MCF 10A (cell line): ENCODE results near the gene HDAC5. TPM values are rescaled to one million over a fixed set of nuclear protein-coding genes. Genes with fewer than 3 reads are reported as not detected.

ENCODE experiments used
- BruUV-seq: library from RNA; stranded (reverse); fragments of 400-500 nt; replicated peaks from 2 replicates; lab custom pipeline; 2021; lab: Mats Ljungman, UMichigan
- CTCF ChIA-PET: fragments of 300-600 bp; sonication (Branson Sonifier 250); formaldehyde crosslinking; extraction: SDS; loops from one replicate; lab custom pipeline; 2021; ENCODE audit warnings: antibody characterized with exemption, inconsistent platforms; lab: Yijun Ruan, JAX
- POLR2A ChIA-PET: fragments of 300-600, 350-650 bp; sonication (Branson Sonifier 250); formaldehyde crosslinking; extraction: SDS; loops from one replicate; lab custom pipeline; 2020; ENCODE audit warnings: antibody characterized with exemption, inconsistent platforms; lab: Yijun Ruan, JAX
- DNase-seq: peaks from one replicate; pipeline ENCODE4 v3.0.0-alpha.2; 2018; ENCODE audit not compliant: unreplicated experiment
- H3K27ac Mint-ChIP-seq: one replicate; pipeline ENCODE4 v1.8.0; 2022; ENCODE audit warnings: mild to moderate bottlenecking, low read depth, mixed read lengths; ENCODE audit not compliant: unreplicated experiment
- H3K27me3 Mint-ChIP-seq: one replicate; pipeline ENCODE4 v1.8.0; 2022; ENCODE audit warnings: mixed read lengths; ENCODE audit not compliant: insufficient read depth, unreplicated experiment
- H3K36me3 Mint-ChIP-seq: one replicate; pipeline ENCODE4 v1.8.0; 2022; ENCODE audit warnings: mild to moderate bottlenecking, moderate library complexity, mixed read lengths; ENCODE audit not compliant: insufficient read depth, unreplicated experiment
- H3K4me1 Mint-ChIP-seq: one replicate; pipeline ENCODE4 v1.8.0; 2022; ENCODE audit warnings: mixed read lengths; ENCODE audit not compliant: insufficient read depth, unreplicated experiment
- H3K4me3 Mint-ChIP-seq: one replicate; pipeline ENCODE4 v1.8.0; 2022; ENCODE audit warnings: mild to moderate bottlenecking, moderate library complexity, mixed read lengths; ENCODE audit not compliant: unreplicated experiment
- H3K9me3 Mint-ChIP-seq: one replicate; pipeline ENCODE4 v1.8.0; 2022; ENCODE audit warnings: mixed read lengths; ENCODE audit not compliant: unreplicated experiment
- intact Hi-C: fragments of 100-400 bp; cut with micrococcal nuclease; formaldehyde crosslinking; loops from 2 replicates; pipeline ENCODE4 v1.14.1; 2022
- total RNA-seq: library from RNA; stranded (reverse); gene quantifications from 2 replicates; pipeline ENCODE4 v1.2.3, GENCODE V29; 2022
- TF ChIP-seq, protein P1 (sequence below): fragments of 200-600 bp; IDR thresholded peaks from one replicate; pipeline ENCODE4 v1.8.0; 2022; ENCODE audit warnings: antibody characterized with exemption, mild to moderate bottlenecking; ENCODE audit not compliant: unreplicated experiment

Gene HDAC5
- total RNA-seq, 1 experiment from 2014 or later, result 12.1 TPM

DNA sequence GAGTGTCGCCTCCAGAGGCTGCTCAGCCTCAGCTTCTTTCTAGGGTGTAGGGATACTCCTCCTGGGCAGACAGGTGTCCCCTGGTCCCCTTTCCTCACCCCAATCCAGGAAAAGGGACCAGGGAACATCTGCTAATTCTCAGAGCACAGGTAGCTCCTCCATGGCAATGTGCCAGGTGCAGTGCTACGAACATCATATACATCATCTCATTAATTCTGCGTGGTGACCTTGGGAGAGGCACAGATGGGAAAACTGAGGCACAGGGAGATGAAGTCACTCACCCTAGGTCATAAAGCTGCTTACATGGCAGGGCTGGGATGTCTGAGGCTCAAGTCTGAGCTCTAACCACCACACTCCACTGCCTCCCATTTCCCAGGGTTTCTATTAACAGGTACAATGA is 11.7 kb downstream of the HDAC5 start:
- Mint-ChIP-seq H3K36me3 (peaks cover 20% of the 10 kb centered on the region), H3K9me3 (no peaks in the 10 kb centered on the region), H3K4me3 (no peak overlapping the region), H3K27ac (no peak overlapping the region), H3K27me3 (no peaks in the 10 kb centered on the region), H3K4me1 (peaks cover 11% of the 10 kb centered on the region)
- CTCF ChIA-PET, result interaction anchor here (0.9 to 1.4 kb wide), 2 partner anchors 57 to 168 kb away, joined by 3 to 5 read pairs; no protein-coding TSS in a partner anchor
- no TSS peak for BruUV-seq
- no peak for DNase-seq
- POLR2A ChIA-PET, result interaction anchor here (1.0 to 1.6 kb wide), 3 partner anchors 11 to 45 kb away, joined by 3 to 10 read pairs (median 4); partner anchors contain the start of genes HDAC5 and LSM12
- intact Hi-C loops, result no loop called here
- TF ChIP-seq, protein P1, sequence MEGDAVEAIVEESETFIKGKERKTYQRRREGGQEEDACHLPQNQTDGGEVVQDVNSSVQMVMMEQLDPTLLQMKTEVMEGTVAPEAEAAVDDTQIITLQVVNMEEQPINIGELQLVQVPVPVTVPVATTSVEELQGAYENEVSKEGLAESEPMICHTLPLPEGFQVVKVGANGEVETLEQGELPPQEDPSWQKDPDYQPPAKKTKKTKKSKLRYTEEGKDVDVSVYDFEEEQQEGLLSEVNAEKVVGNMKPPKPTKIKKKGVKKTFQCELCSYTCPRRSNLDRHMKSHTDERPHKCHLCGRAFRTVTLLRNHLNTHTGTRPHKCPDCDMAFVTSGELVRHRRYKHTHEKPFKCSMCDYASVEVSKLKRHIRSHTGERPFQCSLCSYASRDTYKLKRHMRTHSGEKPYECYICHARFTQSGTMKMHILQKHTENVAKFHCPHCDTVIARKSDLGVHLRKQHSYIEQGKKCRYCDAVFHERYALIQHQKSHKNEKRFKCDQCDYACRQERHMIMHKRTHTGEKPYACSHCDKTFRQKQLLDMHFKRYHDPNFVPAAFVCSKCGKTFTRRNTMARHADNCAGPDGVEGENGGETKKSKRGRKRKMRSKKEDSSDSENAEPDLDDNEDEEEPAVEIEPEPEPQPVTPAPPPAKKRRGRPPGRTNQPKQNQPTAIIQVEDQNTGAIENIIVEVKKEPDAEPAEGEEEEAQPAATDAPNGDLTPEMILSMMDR, result no peak

DNA sequence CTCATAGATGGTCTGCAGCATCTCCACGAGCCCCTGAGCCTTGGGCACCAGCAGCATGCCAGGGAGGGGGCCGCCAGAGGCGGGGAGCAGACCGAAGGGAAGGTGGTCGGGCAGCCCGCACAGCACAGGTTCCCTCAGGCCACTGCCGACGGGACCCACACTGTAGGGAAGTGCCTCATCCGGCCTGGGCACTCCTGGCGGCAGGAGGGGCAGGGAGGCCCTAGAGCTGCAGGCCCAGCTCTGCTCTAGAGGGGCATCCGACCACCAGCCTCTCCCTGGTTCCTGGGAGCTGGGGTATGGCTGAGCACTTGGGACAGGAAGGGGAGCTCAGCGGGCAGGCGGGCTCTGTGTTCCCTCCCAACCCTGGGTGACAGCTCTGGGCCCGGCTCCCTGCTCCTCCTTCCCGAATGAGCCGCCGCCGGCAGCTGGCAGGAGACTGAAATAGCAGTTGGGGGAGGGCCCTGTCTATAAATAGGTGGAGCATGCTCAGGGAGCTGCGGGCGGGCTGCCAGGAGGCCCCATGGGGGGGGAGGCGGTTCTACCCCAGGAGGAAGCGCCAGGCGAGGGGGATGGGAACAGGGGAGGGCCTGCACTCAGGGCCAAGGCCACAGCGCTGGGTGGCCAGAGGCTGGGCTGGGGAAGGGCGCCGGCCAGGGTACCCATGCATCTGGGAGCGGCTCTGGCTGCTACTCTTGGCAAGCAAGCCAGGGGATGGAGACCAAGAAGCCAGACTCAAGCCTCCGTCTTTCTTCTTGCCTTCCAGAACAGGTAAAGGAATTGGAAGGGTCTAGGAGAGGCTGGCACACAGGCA is 12.4 kb downstream of the HDAC5 start:
- peak; percentile 84 for DNase-seq
- intact Hi-C loops, result no loop called here
- peaks cover 12% of the 10 kb centered on the region for H3K36me3 Mint-ChIP-seq
- ChIA-PET CTCF (interaction anchor here (0.6 to 0.9 kb wide), 2 partner anchors 62 to 167 kb away, joined by 3 read pairs; no protein-coding TSS in a partner anchor), POLR2A (interaction anchor here (0.6 to 1.1 kb wide), 5 partner anchors 11 to 393 kb away, joined by 3 to 8 read pairs (median 3); partner anchors contain the start of gene LSM12)
- TF ChIP-seq, protein P1, result no peak
- H3K4me3 Mint-ChIP-seq, result no peak overlapping the region
- no peak overlapping the region for H3K27ac Mint-ChIP-seq
- no TSS peak for BruUV-seq
- H3K9me3 Mint-ChIP-seq, result no peaks in the 10 kb centered on the region
- no peaks in the 10 kb centered on the region for H3K27me3 Mint-ChIP-seq
- H3K4me1 Mint-ChIP-seq, result peaks cover 11% of the 10 kb centered on the region

DNA sequence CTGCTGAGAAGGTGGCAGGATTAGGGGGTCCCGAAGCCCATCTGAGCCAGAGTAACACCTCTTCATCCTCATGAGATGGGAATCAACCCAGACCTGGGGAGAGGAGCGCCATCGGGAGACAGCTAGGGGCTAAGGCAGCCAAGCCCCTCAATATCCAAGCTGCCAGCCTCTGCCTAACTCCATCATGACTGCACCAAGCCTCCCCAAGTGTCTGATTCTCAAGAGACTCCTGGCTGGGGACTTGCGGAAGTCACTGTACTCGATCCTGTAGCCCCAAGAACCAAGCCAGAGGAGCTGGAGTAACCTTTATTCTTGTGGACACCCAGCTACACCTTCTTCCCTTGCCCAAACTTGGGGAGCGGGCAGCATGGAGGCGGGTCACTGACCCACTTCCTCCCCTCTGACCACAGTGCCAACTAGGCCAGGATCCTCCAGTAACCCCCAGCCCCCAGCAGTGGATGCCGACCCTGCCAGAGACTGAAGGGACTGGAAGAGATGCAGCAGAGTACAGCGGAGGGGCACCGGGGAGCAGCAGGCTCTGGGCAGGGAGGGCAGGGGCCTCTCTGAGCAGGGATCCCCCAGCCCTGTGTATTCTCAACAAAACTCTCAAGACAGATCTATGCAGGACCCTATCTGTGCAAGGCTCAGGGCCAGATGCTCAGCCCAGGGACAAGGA is 13.3 kb downstream of the HDAC5 start:
- TF ChIP-seq, protein P1, result no peak
- ChIA-PET CTCF (interaction anchor here (0.6 to 1.8 kb wide), 3 partner anchors 27 to 63 kb away, joined by 3 to 6 read pairs (median 4); no protein-coding TSS in a partner anchor), POLR2A (interaction anchor here (0.6 to 1.1 kb wide), 3 partner anchors 12 to 393 kb away, joined by 3 to 8 read pairs (median 3); no protein-coding TSS in a partner anchor)
- Mint-ChIP-seq H3K9me3 (no peaks in the 10 kb centered on the region), H3K27ac (no peak overlapping the region), H3K4me3 (no peak overlapping the region), H3K4me1 (peaks cover 11% of the 10 kb centered on the region), H3K36me3 (peaks cover 6% of the 10 kb centered on the region), H3K27me3 (no peaks in the 10 kb centered on the region)
- DNase-seq, result no peak
- intact Hi-C loops, result no loop called here
- no TSS peak for BruUV-seq

DNA sequence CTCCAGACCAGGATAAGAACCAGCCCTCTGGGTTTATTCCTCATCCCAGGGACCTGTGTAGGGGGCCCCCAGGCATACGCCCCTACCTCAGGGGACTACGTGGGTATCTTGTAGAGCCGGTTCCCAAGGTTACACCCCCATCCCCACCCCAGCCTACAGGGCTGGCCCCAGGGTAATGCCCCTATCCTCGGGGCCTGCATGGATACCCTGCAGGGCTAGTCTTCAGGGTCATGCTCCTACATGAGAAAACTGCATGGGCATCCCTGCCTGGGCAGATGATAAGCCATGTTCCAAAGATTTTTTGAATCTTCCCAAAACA is 14.2 kb downstream of the HDAC5 start:
- peaks cover 6% of the 10 kb centered on the region for H3K36me3 Mint-ChIP-seq
- intact Hi-C loops, result loop anchor here (2.0 kb wide), 1 partner anchor 14 kb away; the partner anchor contains the start of gene HDAC5
- H3K4me1 Mint-ChIP-seq, result peaks cover 11% of the 10 kb centered on the region
- no peak overlapping the region for H3K4me3 Mint-ChIP-seq
- CTCF ChIA-PET, result interaction anchor here (1.6 to 1.8 kb wide), 2 partner anchors 26 to 59 kb away, joined by 4 to 6 read pairs; no protein-coding TSS in a partner anchor
- DNase-seq, result no peak
- BruUV-seq, result no TSS peak
- no peaks in the 10 kb centered on the region for H3K9me3 Mint-ChIP-seq
- no peaks in the 10 kb centered on the region for H3K27me3 Mint-ChIP-seq
- TF ChIP-seq, protein P1, result no peak
- no peak overlapping the region for H3K27ac Mint-ChIP-seq
- POLR2A ChIA-PET, result no interaction called here
